Upper lobe of left lung (tissue), 6 donors: ENCODE measurements around the gene CACNB2. TPM values are rescaled to one million over a fixed set of nuclear protein-coding genes. Genes with fewer than 3 reads are reported as not detected.

Experiments used
- ATAC-seq, 2 donors: fragments of 200-7000 bp; cut with Tn5 transposase; one replicate each; pipeline ENCODE4 v1.9.1; 2022; ENCODE audit warnings: mild to moderate bottlenecking in 2 of 2, moderate library complexity in 2 of 2; ENCODE audit not compliant: low FRiP score in 2 of 2
- DNase-seq, 2 donors: peaks; one replicate each; pipeline ENCODE4 v3.0.0-alpha.2; 2019 to 2020
- H3K27ac ChIP-seq, 4 donors: fragments of 200-600 bp; sonication (generic); one replicate each; pipeline ENCODE4 v1.5.1; 2016 to 2019
- H3K27me3 ChIP-seq, 4 donors: fragments of 200-600 bp; sonication (generic); one replicate each; pipeline ENCODE4 v1.5.1; 2017 to 2019
- H3K36me3 ChIP-seq, 4 donors: fragments of 200-600 bp; sonication (generic); one replicate each; pipeline ENCODE4 v1.5.1; 2016 to 2019
- H3K4me1 ChIP-seq, 4 donors: fragments of 200-600 bp; sonication (generic); one replicate each; pipeline ENCODE4 v1.5.1; 2018 to 2019
- H3K4me3 ChIP-seq, 4 donors: fragments of 200-600 bp; sonication (generic); one replicate each; pipeline ENCODE4 v1.5.1; 2017 to 2019; ENCODE audit warnings: mild to moderate bottlenecking in 2 of 4, moderate library complexity in 1 of 4
- H3K9me3 ChIP-seq, 4 donors: fragments of 200-600 bp; sonication (generic); one replicate each; pipeline ENCODE4 v1.5.1; 2018 to 2019
- EP300 ChIP-seq, 4 donors: sonication (generic); formaldehyde crosslinking; IDR thresholded peaks; one replicate each; pipeline ENCODE4 v1.5.1; 2017; ENCODE audit warnings: antibody characterized with exemption in 4 of 4, control low read depth in 2 of 4
- POLR2A ChIP-seq, 4 donors: fragments of 450-650 bp; IDR thresholded peaks; one replicate each; pipeline ENCODE4 v1.5.1; 2016 to 2017; ENCODE audit warnings: antibody characterized with exemption in 4 of 4, mild to moderate bottlenecking in 2 of 4
- POLR2AphosphoS5 ChIP-seq, 2 donors: sonication (generic); formaldehyde crosslinking; IDR thresholded peaks; one replicate each; pipeline ENCODE4 v1.5.1; 2017; ENCODE audit warnings: antibody characterized with exemption in 2 of 2
- WGBS, 2 donors: methylation state at CpG; one replicate each; pipeline ENCODE4 v1.1.5; 2017 to 2018; 5-methylcytosine and 5-hydroxymethylcytosine counted together
- total RNA-seq, 6 donors: library from RNA; depleted of rRNA in 4 of 6; stranded (reverse); fragments of >200 nt in 4 of 6; gene quantifications; one replicate each; pipeline versions ENCODE4 v1.1.0 to v1.2.1, GENCODE V29; 2016 to 2021
- TF ChIP-seq, protein P1 (sequence below), 6 experiments: fragments of 450-650 bp in 4 of 6; fragments of 200-600 bp in 2 of 6; sonication (generic) in 2 of 6; IDR thresholded peaks; one replicate each; pipeline ENCODE4 v1.5.1; 2016 to 2019; ENCODE audit warnings: antibody characterized with exemption in 6 of 6
- donor health status: DM: no; HTN: no; CAD: no; lungs with moderate emphysema.
- donor health status: DM: no; HTN: yes; CAD: no; lungs with severe emphysema.

The CACNB2 gene
- total RNA-seq, 6 donors from 2014 or later: 1.4 to 6.3 (median 2.9) TPM

DNA sequence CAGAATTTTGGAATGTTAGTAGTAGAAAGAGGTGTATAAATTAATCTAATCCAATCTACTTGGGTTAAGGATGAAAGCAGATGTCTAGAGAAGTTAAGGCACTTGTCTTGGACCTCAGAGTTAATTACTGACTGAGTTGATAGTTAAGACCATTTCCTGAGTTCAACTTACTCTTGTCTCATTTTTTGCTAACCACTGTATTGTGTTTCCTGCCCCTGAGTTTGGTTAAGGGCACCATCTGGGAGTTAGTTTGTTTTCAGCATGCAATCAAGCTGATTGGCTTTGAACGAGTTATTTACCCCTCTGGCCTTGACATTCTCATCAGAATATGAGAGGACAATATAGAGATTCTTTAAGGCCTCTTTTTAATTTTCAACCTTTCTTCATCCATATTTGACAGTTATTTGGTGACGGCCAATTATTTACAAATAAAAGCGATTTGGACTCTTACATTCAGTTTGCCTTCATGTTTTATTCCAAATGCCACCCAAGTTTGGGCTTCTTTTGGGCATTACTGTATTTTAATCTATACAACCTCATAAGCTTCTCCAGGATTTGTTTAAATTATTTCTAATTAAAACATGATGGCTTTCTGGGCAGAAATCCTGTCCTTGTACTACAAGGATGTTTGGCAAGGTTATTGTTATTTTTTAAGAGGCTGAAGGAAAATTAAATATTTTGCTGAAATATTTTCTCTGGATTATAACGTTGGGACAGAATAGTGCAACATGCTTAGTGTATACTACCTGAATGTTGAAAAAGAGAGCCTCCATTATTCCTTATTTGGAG is 225.0 kb downstream of the CACNB2 start:
- Histone ChIP-seq H3K4me3 (no peak overlapping the region), H3K27ac (no peak overlapping the region), H3K36me3 (no peaks in the 10 kb centered on the region), H3K27me3 (no peaks in the 10 kb centered on the region), H3K9me3 (no peaks in the 10 kb centered on the region), H3K4me1 (no peaks in the 10 kb centered on the region)
- WGBS, 2 donors: 63 to 73% methylated on average over 4 of the region's 4 CpGs
- no peak for ATAC-seq
- TF ChIP-seq EP300 (IDR thresholded peaks at IDR 0.05) (no peak), POLR2AphosphoS5 (IDR thresholded peaks at IDR 0.05) (no peak), POLR2A (IDR thresholded peaks at IDR 0.05) (no peak)
- TF ChIP-seq, protein P1, sequence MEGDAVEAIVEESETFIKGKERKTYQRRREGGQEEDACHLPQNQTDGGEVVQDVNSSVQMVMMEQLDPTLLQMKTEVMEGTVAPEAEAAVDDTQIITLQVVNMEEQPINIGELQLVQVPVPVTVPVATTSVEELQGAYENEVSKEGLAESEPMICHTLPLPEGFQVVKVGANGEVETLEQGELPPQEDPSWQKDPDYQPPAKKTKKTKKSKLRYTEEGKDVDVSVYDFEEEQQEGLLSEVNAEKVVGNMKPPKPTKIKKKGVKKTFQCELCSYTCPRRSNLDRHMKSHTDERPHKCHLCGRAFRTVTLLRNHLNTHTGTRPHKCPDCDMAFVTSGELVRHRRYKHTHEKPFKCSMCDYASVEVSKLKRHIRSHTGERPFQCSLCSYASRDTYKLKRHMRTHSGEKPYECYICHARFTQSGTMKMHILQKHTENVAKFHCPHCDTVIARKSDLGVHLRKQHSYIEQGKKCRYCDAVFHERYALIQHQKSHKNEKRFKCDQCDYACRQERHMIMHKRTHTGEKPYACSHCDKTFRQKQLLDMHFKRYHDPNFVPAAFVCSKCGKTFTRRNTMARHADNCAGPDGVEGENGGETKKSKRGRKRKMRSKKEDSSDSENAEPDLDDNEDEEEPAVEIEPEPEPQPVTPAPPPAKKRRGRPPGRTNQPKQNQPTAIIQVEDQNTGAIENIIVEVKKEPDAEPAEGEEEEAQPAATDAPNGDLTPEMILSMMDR (IDR thresholded peaks at IDR 0.05): no peak
- no peak for DNase-seq

DNA sequence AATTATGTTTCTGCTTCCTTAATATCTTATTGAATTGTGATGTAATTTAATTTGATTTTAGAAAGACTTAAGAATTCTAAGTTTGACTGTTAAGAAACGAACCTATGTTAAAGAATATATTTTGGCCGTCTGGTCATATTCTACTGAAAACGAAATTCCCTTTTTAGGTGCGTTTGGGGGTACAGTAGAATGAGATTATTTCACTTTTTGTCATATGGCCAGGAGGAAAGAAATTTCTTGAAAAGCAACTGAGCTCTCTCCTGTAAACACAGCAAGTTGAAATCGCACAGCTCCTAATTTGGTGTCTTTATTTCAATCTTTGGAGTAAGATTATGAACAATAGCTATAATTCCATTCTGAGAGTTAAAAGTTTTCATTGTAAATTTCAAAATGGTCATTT is 227.6 kb downstream of the CACNB2 start:
- Histone ChIP-seq H3K9me3 (no peaks in the 10 kb centered on the region), H3K27ac (no peak overlapping the region), H3K27me3 (no peaks in the 10 kb centered on the region), H3K36me3 (no peaks in the 10 kb centered on the region), H3K4me3 (no peak overlapping the region), H3K4me1 (no peaks in the 10 kb centered on the region)
- 59 to 85% methylated on average over 5 of the region's 5 CpGs for WGBS, 2 donors
- DNase-seq (no peak), ATAC-seq (no peak)
- TF ChIP-seq, protein P1 (IDR thresholded peaks at IDR 0.05): no peak
- TF ChIP-seq EP300 (IDR thresholded peaks at IDR 0.05) (no peak), POLR2AphosphoS5 (IDR thresholded peaks at IDR 0.05) (no peak), POLR2A (IDR thresholded peaks at IDR 0.05) (no peak)

DNA sequence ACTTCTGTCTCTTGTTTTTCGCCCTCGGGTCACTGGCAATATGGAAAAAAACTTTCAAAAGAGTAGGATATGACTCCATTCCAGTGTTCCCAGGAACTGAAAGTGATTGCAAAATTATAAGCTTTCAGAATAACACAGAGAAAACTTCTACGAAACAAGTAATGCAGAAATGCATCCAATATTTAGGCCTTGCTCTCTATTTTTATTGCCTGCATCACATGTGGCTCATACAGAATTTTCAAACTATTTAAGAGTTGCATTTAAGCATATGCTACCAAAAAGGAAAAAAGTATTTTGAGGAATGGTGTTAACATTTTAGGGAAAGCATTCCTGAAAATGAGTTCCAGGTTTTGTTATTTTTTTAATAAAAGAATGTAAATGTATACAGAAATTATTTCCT is 228.0 kb downstream of the CACNB2 start:
- Histone ChIP-seq H3K4me1 (no peaks in the 10 kb centered on the region), H3K4me3 (no peak overlapping the region), H3K36me3 (no peaks in the 10 kb centered on the region), H3K27ac (no peak overlapping the region), H3K27me3 (no peaks in the 10 kb centered on the region), H3K9me3 (no peaks in the 10 kb centered on the region)
- no peak for ATAC-seq
- 69 to 73% methylated on average over 3 of the region's 3 CpGs for WGBS, 2 donors
- DNase-seq: no peak
- TF ChIP-seq POLR2A (IDR thresholded peaks at IDR 0.05) (no peak), POLR2AphosphoS5 (IDR thresholded peaks at IDR 0.05) (no peak), EP300 (IDR thresholded peaks at IDR 0.05) (no peak)
- TF ChIP-seq, protein P1 (IDR thresholded peaks at IDR 0.05): no peak

DNA sequence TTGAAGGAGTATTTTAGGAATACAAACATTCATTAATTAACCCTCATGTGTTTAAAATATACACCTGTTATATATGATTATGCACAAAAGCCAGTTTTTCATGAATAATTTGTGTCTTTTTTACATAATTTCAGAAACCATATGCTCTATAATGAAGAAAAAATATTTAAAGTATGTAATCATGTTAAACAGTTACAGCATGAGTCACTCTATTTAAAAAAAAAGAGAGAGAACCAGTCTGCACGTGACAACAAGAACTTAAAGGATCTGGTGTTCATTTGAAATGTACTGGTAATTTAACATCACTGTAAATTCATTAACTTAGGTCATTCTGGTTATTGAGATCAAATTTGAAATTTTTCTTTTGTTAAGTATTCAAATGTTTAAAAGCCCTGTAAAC is 228.5 kb downstream of the CACNB2 start:
- Histone ChIP-seq H3K9me3 (no peaks in the 10 kb centered on the region), H3K36me3 (no peaks in the 10 kb centered on the region), H3K4me1 (no peaks in the 10 kb centered on the region), H3K27me3 (no peaks in the 10 kb centered on the region), H3K4me3 (no peak overlapping the region), H3K27ac (no peak overlapping the region)
- 37 to 38% methylated on average over 1 of the region's 1 CpG for WGBS, 2 donors
- ATAC-seq: no peak
- TF ChIP-seq POLR2AphosphoS5 (IDR thresholded peaks at IDR 0.05) (no peak), POLR2A (IDR thresholded peaks at IDR 0.05) (no peak), EP300 (IDR thresholded peaks at IDR 0.05) (no peak)
- TF ChIP-seq, protein P1 (IDR thresholded peaks at IDR 0.05): no peak
- DNase-seq: no peak
